Neutrophil (primary cell): ENCODE results near the gene SSBP3.

Experiments
- H3K27ac ChIP-seq: fragments of 200-600 bp; sonication (generic); 2 replicates; pipeline ENCODE4 v1.5.1; 2016; ENCODE audit warnings: mild to moderate bottlenecking, moderate library complexity
- H3K27me3 ChIP-seq: fragments of 200-600 bp; sonication (generic); 2 replicates; pipeline ENCODE4 v1.6.0; 2016; ENCODE audit warnings: mild to moderate bottlenecking
- H3K36me3 ChIP-seq: fragments of 200-600 bp; sonication (generic); 2 replicates; pipeline ENCODE4 v1.5.1; 2017
- H3K4me1 ChIP-seq, 2 experiments: fragments of 200-600 bp in 1 of 2; sonication (generic) in 1 of 2; 1 replicate in 1 of 2; 2 replicates in 1 of 2; pipeline versions ENCODE4 v1.5.1 to v1.6.1; 2013 to 2016; ENCODE audit warnings: low read depth in 1 of 2, low read length in 1 of 2, mild to moderate bottlenecking in 1 of 2, moderate library complexity in 1 of 2; ENCODE audit not compliant: control insufficient read depth in 1 of 2, insufficient read depth in 1 of 2
- H3K4me3 ChIP-seq, 2 experiments: fragments of 200-600 bp in 1 of 2; sonication (generic) in 1 of 2; 1 replicate in 1 of 2; 2 replicates in 1 of 2; pipeline ENCODE4 v1.5.1; 2013 to 2016; ENCODE audit warnings: low read depth in 1 of 2, low read length in 1 of 2, mild to moderate bottlenecking in 1 of 2, moderate library complexity in 1 of 2
- H3K9me3 ChIP-seq: fragments of 200-600 bp; sonication (generic); 2 replicates; pipeline ENCODE4 v1.5.1; 2016
- CTCF ChIP-seq: fragments of 200-600 bp; sonication (generic); IDR thresholded peaks from 2 replicates; pipeline ENCODE4 v1.5.1; 2016; ENCODE audit warnings: antibody characterized with exemption

Gene SSBP3

GRCh38 chr1:54345116-54345515, 61.1 kb downstream of the SSBP3 start:
- no peaks in the 10 kb centered on the region for H3K36me3 ChIP-seq
- no peak for TF ChIP-seq CTCF
- no peaks in the 10 kb centered on the region for H3K9me3 ChIP-seq
- no peaks in the 10 kb centered on the region for H3K4me1 ChIP-seq
- no peaks in the 10 kb centered on the region for H3K27me3 ChIP-seq
- no peak overlapping the region for H3K27ac ChIP-seq
- no peak overlapping the region for H3K4me3 ChIP-seq

GRCh38 chr1:54342742-54343687, 63.2 kb downstream of the SSBP3 start:
- no peak for TF ChIP-seq CTCF
- no peak overlapping the region for H3K4me3 ChIP-seq
- H3K36me3 ChIP-seq: no peaks in the 10 kb centered on the region
- H3K4me1 ChIP-seq: no peaks in the 10 kb centered on the region
- no peak overlapping the region for H3K27ac ChIP-seq
- no peaks in the 10 kb centered on the region for H3K9me3 ChIP-seq
- H3K27me3 ChIP-seq: no peaks in the 10 kb centered on the region

- no peak overlapping the region for H3K27ac ChIP-seq
- H3K4me3 ChIP-seq: no peak overlapping the region
- no peaks in the 10 kb centered on the region for H3K4me1 ChIP-seq
- no peaks in the 10 kb centered on the region for H3K27me3 ChIP-seq
- no peaks in the 10 kb centered on the region for H3K9me3 ChIP-seq
- TF ChIP-seq CTCF: no peak
- H3K36me3 ChIP-seq: no peaks in the 10 kb centered on the region
Measured at GRCh38 chr1:54342288-54342687, 63.9 kb downstream of the SSBP3 start.

GRCh38 chr1:54341763-54342162, 64.4 kb downstream of the SSBP3 start:
- TF ChIP-seq CTCF: no peak
- no peaks in the 10 kb centered on the region for H3K36me3 ChIP-seq
- H3K27ac ChIP-seq: no peak overlapping the region
- no peaks in the 10 kb centered on the region for H3K4me1 ChIP-seq
- no peak overlapping the region for H3K4me3 ChIP-seq
- no peaks in the 10 kb centered on the region for H3K27me3 ChIP-seq
- H3K9me3 ChIP-seq: no peaks in the 10 kb centered on the region

GRCh38 chr1:54340878-54341277, 65.3 kb downstream of the SSBP3 start:
- Histone ChIP-seq H3K4me3 (no peak overlapping the region), H3K27me3 (no peaks in the 10 kb centered on the region), H3K9me3 (no peaks in the 10 kb centered on the region), H3K36me3 (no peaks in the 10 kb centered on the region), H3K4me1 (peaks cover 4 to 5% of the 10 kb centered on the region in 2 experiments), H3K27ac (no peak overlapping the region)
- TF ChIP-seq CTCF: no peak
